ENCODE measurements around the gene AP4S1. TPM values are rescaled to one million over a fixed set of nuclear protein-coding genes. Genes with fewer than 3 reads are reported as not detected.

Gene AP4S1
- total and polyA plus RNA-seq, 2 of the 8 experiments (the other 6 are each of a cell fraction or from before 2014, with no cell fraction given): 2.8 to 9.9 TPM

DNA sequence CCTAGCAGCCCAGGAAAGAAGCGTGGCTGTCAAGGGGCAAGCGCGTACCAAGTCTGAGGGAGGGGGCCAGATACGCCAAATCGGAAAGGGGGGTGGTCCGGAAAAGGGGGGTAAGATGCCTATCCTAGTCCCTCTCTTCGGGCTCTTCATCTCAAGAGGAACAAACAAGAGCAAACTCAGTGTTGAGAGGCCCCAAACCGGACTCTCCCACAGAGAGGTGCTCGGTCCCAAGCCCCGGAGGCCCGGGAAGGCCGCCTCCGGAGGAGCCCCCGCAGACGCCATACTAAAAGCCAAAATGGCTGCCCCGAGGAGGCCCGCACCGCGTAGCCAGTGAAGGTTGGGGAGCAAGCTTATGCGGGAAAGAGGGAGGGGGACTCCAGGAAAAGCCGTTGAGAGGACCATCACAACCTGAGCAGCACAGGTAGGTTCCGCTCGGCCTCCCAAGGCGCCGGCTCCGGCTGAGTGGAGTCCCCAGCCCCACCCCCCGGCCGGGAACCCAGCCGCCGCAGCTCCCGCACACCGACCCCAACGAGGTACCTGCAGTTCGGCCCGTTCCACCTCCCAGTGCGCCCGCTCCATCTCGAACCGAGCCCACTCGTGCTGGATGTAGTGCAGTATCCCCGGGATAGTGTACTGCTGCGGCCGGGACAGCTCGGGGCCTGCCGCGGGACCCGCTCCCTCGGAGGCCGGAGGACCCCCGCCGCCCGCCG lies at the start of gene AP4S1 (continued):
- TF ChIP-seq, protein P1, sequence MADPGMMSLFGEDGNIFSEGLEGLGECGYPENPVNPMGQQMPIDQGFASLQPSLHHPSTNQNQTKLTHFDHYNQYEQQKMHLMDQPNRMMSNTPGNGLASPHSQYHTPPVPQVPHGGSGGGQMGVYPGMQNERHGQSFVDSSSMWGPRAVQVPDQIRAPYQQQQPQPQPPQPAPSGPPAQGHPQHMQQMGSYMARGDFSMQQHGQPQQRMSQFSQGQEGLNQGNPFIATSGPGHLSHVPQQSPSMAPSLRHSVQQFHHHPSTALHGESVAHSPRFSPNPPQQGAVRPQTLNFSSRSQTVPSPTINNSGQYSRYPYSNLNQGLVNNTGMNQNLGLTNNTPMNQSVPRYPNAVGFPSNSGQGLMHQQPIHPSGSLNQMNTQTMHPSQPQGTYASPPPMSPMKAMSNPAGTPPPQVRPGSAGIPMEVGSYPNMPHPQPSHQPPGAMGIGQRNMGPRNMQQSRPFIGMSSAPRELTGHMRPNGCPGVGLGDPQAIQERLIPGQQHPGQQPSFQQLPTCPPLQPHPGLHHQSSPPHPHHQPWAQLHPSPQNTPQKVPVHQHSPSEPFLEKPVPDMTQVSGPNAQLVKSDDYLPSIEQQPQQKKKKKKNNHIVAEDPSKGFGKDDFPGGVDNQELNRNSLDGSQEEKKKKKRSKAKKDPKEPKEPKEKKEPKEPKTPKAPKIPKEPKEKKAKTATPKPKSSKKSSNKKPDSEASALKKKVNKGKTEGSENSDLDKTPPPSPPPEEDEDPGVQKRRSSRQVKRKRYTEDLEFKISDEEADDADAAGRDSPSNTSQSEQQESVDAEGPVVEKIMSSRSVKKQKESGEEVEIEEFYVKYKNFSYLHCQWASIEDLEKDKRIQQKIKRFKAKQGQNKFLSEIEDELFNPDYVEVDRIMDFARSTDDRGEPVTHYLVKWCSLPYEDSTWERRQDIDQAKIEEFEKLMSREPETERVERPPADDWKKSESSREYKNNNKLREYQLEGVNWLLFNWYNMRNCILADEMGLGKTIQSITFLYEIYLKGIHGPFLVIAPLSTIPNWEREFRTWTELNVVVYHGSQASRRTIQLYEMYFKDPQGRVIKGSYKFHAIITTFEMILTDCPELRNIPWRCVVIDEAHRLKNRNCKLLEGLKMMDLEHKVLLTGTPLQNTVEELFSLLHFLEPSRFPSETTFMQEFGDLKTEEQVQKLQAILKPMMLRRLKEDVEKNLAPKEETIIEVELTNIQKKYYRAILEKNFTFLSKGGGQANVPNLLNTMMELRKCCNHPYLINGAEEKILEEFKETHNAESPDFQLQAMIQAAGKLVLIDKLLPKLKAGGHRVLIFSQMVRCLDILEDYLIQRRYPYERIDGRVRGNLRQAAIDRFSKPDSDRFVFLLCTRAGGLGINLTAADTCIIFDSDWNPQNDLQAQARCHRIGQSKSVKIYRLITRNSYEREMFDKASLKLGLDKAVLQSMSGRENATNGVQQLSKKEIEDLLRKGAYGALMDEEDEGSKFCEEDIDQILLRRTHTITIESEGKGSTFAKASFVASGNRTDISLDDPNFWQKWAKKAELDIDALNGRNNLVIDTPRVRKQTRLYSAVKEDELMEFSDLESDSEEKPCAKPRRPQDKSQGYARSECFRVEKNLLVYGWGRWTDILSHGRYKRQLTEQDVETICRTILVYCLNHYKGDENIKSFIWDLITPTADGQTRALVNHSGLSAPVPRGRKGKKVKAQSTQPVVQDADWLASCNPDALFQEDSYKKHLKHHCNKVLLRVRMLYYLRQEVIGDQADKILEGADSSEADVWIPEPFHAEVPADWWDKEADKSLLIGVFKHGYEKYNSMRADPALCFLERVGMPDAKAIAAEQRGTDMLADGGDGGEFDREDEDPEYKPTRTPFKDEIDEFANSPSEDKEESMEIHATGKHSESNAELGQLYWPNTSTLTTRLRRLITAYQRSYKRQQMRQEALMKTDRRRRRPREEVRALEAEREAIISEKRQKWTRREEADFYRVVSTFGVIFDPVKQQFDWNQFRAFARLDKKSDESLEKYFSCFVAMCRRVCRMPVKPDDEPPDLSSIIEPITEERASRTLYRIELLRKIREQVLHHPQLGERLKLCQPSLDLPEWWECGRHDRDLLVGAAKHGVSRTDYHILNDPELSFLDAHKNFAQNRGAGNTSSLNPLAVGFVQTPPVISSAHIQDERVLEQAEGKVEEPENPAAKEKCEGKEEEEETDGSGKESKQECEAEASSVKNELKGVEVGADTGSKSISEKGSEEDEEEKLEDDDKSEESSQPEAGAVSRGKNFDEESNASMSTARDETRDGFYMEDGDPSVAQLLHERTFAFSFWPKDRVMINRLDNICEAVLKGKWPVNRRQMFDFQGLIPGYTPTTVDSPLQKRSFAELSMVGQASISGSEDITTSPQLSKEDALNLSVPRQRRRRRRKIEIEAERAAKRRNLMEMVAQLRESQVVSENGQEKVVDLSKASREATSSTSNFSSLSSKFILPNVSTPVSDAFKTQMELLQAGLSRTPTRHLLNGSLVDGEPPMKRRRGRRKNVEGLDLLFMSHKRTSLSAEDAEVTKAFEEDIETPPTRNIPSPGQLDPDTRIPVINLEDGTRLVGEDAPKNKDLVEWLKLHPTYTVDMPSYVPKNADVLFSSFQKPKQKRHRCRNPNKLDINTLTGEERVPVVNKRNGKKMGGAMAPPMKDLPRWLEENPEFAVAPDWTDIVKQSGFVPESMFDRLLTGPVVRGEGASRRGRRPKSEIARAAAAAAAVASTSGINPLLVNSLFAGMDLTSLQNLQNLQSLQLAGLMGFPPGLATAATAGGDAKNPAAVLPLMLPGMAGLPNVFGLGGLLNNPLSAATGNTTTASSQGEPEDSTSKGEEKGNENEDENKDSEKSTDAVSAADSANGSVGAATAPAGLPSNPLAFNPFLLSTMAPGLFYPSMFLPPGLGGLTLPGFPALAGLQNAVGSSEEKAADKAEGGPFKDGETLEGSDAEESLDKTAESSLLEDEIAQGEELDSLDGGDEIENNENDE (IDR thresholded peaks at IDR 0.05; ENCODE audit: insufficient replicate concordance, low read length): no peak
- TF ChIP-seq POLR2A (IDR thresholded peaks at IDR 0.05; ENCODE audit: control extremely low read depth in 1 of 2, low read depth in 2 of 2, low read length in 2 of 2): peak in 1 of 2 experiments; percentile 72; a peak in 2 of 3 replicates
- peak; percentile 63; the same call in 1 of the 2 replicates for TF ChIP-seq POLR2AphosphoS5 (IDR thresholded peaks at IDR 0.05; ENCODE audit: low read depth, low read length)
- TF ChIP-seq RNF2 (IDR thresholded peaks at IDR 0.05; ENCODE audit: borderline replicate concordance, low read depth, low read length, missing control alignments, poor library complexity, severe bottlenecking): no peak
